ENCODE data around the gene DCAF11.

DNA sequence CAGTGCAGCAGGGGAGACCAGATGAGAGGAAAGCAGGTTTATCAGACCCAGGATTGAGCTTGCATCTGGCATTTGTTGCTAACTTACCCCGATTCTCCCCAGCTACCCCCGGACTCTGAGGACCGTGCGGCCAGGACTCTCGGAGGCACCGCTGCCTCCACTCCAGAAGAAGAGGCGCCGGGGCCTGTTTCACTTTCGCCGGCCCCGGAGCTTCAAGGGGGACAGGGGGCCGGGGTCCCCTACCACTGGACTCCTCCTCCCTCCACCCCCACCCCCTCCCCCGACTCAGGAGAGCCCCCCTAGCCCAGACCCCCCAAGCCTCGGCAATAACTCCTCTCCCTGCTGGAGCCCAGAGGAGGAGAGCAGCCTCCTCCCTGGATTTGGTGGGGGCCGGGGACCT lies 49.7 kb upstream of the DCAF11 start:
- TF ChIP-seq ZNF274 (IDR thresholded peaks at IDR 0.05; ENCODE audit: borderline replicate concordance, extremely low read depth, low read length) (no peak), SIRT6 (IDR thresholded peaks at IDR 0.05; ENCODE audit: low read length) (no peak), POLR2AphosphoS5 (IDR thresholded peaks at IDR 0.05; ENCODE audit: low read depth, low read length) (no peak), POLR2A (IDR thresholded peaks at IDR 0.05; ENCODE audit: control extremely low read depth in 1 of 2, low read depth in 2 of 2, low read length in 2 of 2) (no peak), JUND (IDR thresholded peaks at IDR 0.05; ENCODE audit: low read length) (no peak), CEBPB (IDR thresholded peaks at IDR 0.05; ENCODE audit: low read depth, low read length) (no peak), CHD2 (IDR thresholded peaks at IDR 0.05; ENCODE audit: low read length) (no peak), GABPA (IDR thresholded peaks at IDR 0.05; ENCODE audit: borderline replicate concordance, insufficient read depth, low read length) (no peak), EZH2 (IDR thresholded peaks at IDR 0.05; ENCODE audit: low read depth, low read length, severe bottlenecking) (no peak)
- TF ChIP-seq, protein P1, sequence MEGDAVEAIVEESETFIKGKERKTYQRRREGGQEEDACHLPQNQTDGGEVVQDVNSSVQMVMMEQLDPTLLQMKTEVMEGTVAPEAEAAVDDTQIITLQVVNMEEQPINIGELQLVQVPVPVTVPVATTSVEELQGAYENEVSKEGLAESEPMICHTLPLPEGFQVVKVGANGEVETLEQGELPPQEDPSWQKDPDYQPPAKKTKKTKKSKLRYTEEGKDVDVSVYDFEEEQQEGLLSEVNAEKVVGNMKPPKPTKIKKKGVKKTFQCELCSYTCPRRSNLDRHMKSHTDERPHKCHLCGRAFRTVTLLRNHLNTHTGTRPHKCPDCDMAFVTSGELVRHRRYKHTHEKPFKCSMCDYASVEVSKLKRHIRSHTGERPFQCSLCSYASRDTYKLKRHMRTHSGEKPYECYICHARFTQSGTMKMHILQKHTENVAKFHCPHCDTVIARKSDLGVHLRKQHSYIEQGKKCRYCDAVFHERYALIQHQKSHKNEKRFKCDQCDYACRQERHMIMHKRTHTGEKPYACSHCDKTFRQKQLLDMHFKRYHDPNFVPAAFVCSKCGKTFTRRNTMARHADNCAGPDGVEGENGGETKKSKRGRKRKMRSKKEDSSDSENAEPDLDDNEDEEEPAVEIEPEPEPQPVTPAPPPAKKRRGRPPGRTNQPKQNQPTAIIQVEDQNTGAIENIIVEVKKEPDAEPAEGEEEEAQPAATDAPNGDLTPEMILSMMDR (IDR thresholded peaks at IDR 0.05; ENCODE audit: control extremely low read depth in 1 of 3, insufficient read depth in 1 of 3, low read depth in 1 of 3, low read length in 3 of 3) = no peak

Data from H1 (cell line).